Upper lobe of left lung (tissue), 6 donors: Measurements from ENCODE around the gene TNN. TPM values are rescaled to one million over a fixed set of nuclear protein-coding genes. Genes with fewer than 3 reads are reported as not detected.

Experiments
- ATAC-seq, 2 donors: fragments of 200-7000 bp; cut with Tn5 transposase; one replicate each; pipeline ENCODE4 v1.9.1; 2022; ENCODE audit warnings: mild to moderate bottlenecking in 2 of 2, moderate library complexity in 2 of 2; ENCODE audit not compliant: low FRiP score in 2 of 2
- DNase-seq, 2 donors: peaks; one replicate each; pipeline ENCODE4 v3.0.0-alpha.2; 2019 to 2020
- H3K27ac ChIP-seq, 4 donors: fragments of 200-600 bp; sonication (generic); one replicate each; pipeline ENCODE4 v1.5.1; 2016 to 2019
- H3K27me3 ChIP-seq, 4 donors: fragments of 200-600 bp; sonication (generic); one replicate each; pipeline ENCODE4 v1.5.1; 2017 to 2019
- H3K36me3 ChIP-seq, 4 donors: fragments of 200-600 bp; sonication (generic); one replicate each; pipeline ENCODE4 v1.5.1; 2016 to 2019
- H3K4me1 ChIP-seq, 4 donors: fragments of 200-600 bp; sonication (generic); one replicate each; pipeline ENCODE4 v1.5.1; 2018 to 2019
- H3K4me3 ChIP-seq, 4 donors: fragments of 200-600 bp; sonication (generic); one replicate each; pipeline ENCODE4 v1.5.1; 2017 to 2019; ENCODE audit warnings: mild to moderate bottlenecking in 2 of 4, moderate library complexity in 1 of 4
- H3K9me3 ChIP-seq, 4 donors: fragments of 200-600 bp; sonication (generic); one replicate each; pipeline ENCODE4 v1.5.1; 2018 to 2019
- CTCF ChIP-seq, 6 experiments: fragments of 450-650 bp in 4 of 6; fragments of 200-600 bp in 2 of 6; sonication (generic) in 2 of 6; IDR thresholded peaks; one replicate each; pipeline ENCODE4 v1.5.1; 2016 to 2019; ENCODE audit warnings: antibody characterized with exemption in 6 of 6
- EP300 ChIP-seq, 4 donors: sonication (generic); formaldehyde crosslinking; IDR thresholded peaks; one replicate each; pipeline ENCODE4 v1.5.1; 2017; ENCODE audit warnings: antibody characterized with exemption in 4 of 4, control low read depth in 2 of 4
- POLR2A ChIP-seq, 4 donors: fragments of 450-650 bp; IDR thresholded peaks; one replicate each; pipeline ENCODE4 v1.5.1; 2016 to 2017; ENCODE audit warnings: antibody characterized with exemption in 4 of 4, mild to moderate bottlenecking in 2 of 4
- POLR2AphosphoS5 ChIP-seq, 2 donors: sonication (generic); formaldehyde crosslinking; IDR thresholded peaks; one replicate each; pipeline ENCODE4 v1.5.1; 2017; ENCODE audit warnings: antibody characterized with exemption in 2 of 2
- WGBS, 2 donors: methylation state at CpG; one replicate each; pipeline ENCODE4 v1.1.5; 2017 to 2018; 5-methylcytosine and 5-hydroxymethylcytosine counted together
- total RNA-seq, 6 donors: library from RNA; depleted of rRNA in 4 of 6; stranded (reverse); fragments of >200 nt in 4 of 6; gene quantifications; one replicate each; pipeline versions ENCODE4 v1.1.0 to v1.2.1, GENCODE V29; 2016 to 2021
- donor health status: DM: no; HTN: no; CAD: no; lungs with moderate emphysema.
- donor health status: DM: no; HTN: yes; CAD: no; lungs with severe emphysema.

TNN gene
- total RNA-seq, 6 donors from 2014 or later = 0.14 to 1.0 (median 0.16) TPM; not detected in 2

GRCh38 chr1:175174309-175175102, 106.9 kb downstream of the TNN start:
- ATAC-seq = peak in 1 of 2 donors; percentile 64
- 67 to 79% methylated on average over 5 of the region's 5 CpGs for WGBS, 2 donors
- DNase-seq = no peak
- peaks cover 23 to 39% (median 30%) of the 10 kb centered on the region in 4 donors for H3K4me1 ChIP-seq
- H3K4me3 ChIP-seq = no peak overlapping the region
- peaks cover 0 to 49% (median 9%) of the 10 kb centered on the region in 4 donors for H3K36me3 ChIP-seq
- no peak for TF ChIP-seq EP300 (IDR thresholded peaks at IDR 0.05)
- no peak for TF ChIP-seq CTCF (IDR thresholded peaks at IDR 0.05)
- TF ChIP-seq POLR2A (IDR thresholded peaks at IDR 0.05) = no peak
- no peak for TF ChIP-seq POLR2AphosphoS5 (IDR thresholded peaks at IDR 0.05)
- peak overlapping the region in 2 of 4 donors; percentile 15 to 27 for H3K27ac ChIP-seq
- no peaks in the 10 kb centered on the region for H3K9me3 ChIP-seq
- no peaks in the 10 kb centered on the region for H3K27me3 ChIP-seq

- TF ChIP-seq POLR2AphosphoS5 (IDR thresholded peaks at IDR 0.05) (no peak), CTCF (IDR thresholded peaks at IDR 0.05) (no peak), POLR2A (IDR thresholded peaks at IDR 0.05) (no peak), EP300 (IDR thresholded peaks at IDR 0.05) (no peak)
- WGBS, 2 donors = 67 to 87% methylated on average over 1 of the region's 1 CpG
- H3K27ac ChIP-seq = no peak overlapping the region
- DNase-seq (no peak), ATAC-seq (no peak)
- H3K9me3 ChIP-seq = no peaks in the 10 kb centered on the region
- no peaks in the 10 kb centered on the region for H3K27me3 ChIP-seq
- H3K4me3 ChIP-seq = no peak overlapping the region
- peaks cover 27 to 45% (median 32%) of the 10 kb centered on the region in 4 donors for H3K4me1 ChIP-seq
- peaks cover 0 to 46% (median 9%) of the 10 kb centered on the region in 4 donors for H3K36me3 ChIP-seq
Observed at GRCh38 chr1:175176246-175176645, 108.6 kb downstream of the TNN start.

DNA sequence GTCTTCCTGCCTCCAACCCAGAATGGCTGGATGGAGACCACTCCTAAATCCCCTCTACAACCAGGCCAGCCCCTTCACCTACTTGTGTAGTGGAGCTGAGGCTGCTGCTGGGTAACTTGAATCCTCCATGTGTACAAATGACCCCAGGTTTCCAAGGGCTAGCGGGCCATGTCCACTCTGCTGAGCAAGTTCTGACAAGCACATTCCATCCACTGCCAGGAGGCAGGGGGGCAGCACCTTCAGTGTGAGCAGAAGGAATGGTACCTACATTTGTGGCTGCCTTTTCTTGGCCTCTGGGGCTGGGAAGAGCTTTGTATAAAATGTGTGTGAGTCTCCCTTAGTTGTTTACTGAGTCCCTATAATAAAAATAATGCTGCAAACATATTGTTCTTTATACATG, 110.4 kb downstream of the TNN start:
- Histone ChIP-seq H3K27me3 (no peaks in the 10 kb centered on the region), H3K4me3 (no peak overlapping the region), H3K36me3 (peaks cover 0 to 45% (median 9%) of the 10 kb centered on the region in 4 donors), H3K27ac (peak overlapping the region in 2 of 4 donors; percentile 8 to 12), H3K9me3 (no peaks in the 10 kb centered on the region), H3K4me1 (peaks cover 30 to 57% (median 39%) of the 10 kb centered on the region in 4 donors)
- no peak for DNase-seq
- TF ChIP-seq POLR2A (IDR thresholded peaks at IDR 0.05) = no peak
- WGBS, 2 donors = 100% methylated on average over 1 of the region's 1 CpG; no CpG with 5 or more reads in 1 of the 2 donors
- ATAC-seq = no peak

- peak overlapping the region in 2 of 4 donors; percentile 8 to 12 for H3K27ac ChIP-seq
- peaks cover 30 to 61% (median 43%) of the 10 kb centered on the region in 4 donors for H3K4me1 ChIP-seq
- ATAC-seq (no peak), DNase-seq (no peak)
- WGBS, 2 donors = 59 to 63% methylated on average over 3 of the region's 3 CpGs
- H3K4me3 ChIP-seq = no peak overlapping the region
- H3K9me3 ChIP-seq = no peaks in the 10 kb centered on the region
- TF ChIP-seq POLR2A (IDR thresholded peaks at IDR 0.05) (no peak), CTCF (IDR thresholded peaks at IDR 0.05) (no peak)
- H3K27me3 ChIP-seq = no peaks in the 10 kb centered on the region
- peaks cover 0 to 45% (median 9%) of the 10 kb centered on the region in 4 donors for H3K36me3 ChIP-seq
Observed at GRCh38 chr1:175178456-175178855, 110.8 kb downstream of the TNN start.

GRCh38 chr1:175179837-175180590, 112.4 kb downstream of the TNN start:
- H3K9me3 ChIP-seq = no peaks in the 10 kb centered on the region
- 90 to 95% methylated on average over 2 of the region's 2 CpGs for WGBS, 2 donors
- peaks cover 0 to 43% (median 9%) of the 10 kb centered on the region in 4 donors for H3K36me3 ChIP-seq
- no peaks in the 10 kb centered on the region for H3K27me3 ChIP-seq
- no peak overlapping the region for H3K4me3 ChIP-seq
- ATAC-seq (no peak), DNase-seq (no peak)
- H3K4me1 ChIP-seq = peaks cover 25 to 65% (median 50%) of the 10 kb centered on the region in 4 donors
- TF ChIP-seq POLR2AphosphoS5 (IDR thresholded peaks at IDR 0.05) (no peak), POLR2A (IDR thresholded peaks at IDR 0.05) (no peak), CTCF (IDR thresholded peaks at IDR 0.05) (no peak), EP300 (IDR thresholded peaks at IDR 0.05) (no peak)
- peak overlapping the region in 1 of 4 donors; percentile 42 for H3K27ac ChIP-seq
